Keratinocyte (primary cell): ENCODE measurements around the gene TBCD. TPM values are rescaled to one million over a fixed set of nuclear protein-coding genes. Genes with fewer than 3 reads are reported as not detected.

Source experiments
- DNase-seq: peaks from one replicate; pipeline ENCODE4 v3.0.0-alpha.2; 2011; ENCODE audit warnings: low read depth, missing footprints, low spot score
- FAIRE-seq: peaks from 2 replicates; lab custom pipeline; 2011; peaks lifted over from hg19 to GRCh38; lab: Jason Lieb, UNC
- H2AFZ ChIP-seq: 2 replicates; pipeline ENCODE4 v1.6.0; 2012; ENCODE audit warnings: low read length, control low read depth, inconsistent platforms; ENCODE audit not compliant: control insufficient read depth
- H3K27ac ChIP-seq: 2 replicates; pipeline ENCODE4 v1.5.1; 2011; ENCODE audit warnings: low read length; ENCODE audit not compliant: control insufficient read depth, insufficient read depth
- H3K27me3 ChIP-seq: 3 replicates; pipeline ENCODE4 v1.6.0; 2011; ENCODE audit warnings: low read length; ENCODE audit not compliant: control insufficient read depth, insufficient read depth; ENCODE audit errors: extremely low read depth
- H3K36me3 ChIP-seq, 2 experiments: 2 replicates in 1 of 2; 3 replicates in 1 of 2; pipeline ENCODE4 v1.5.1; 2011; ENCODE audit warnings: low read length in 2 of 2, mild to moderate bottlenecking in 1 of 2; ENCODE audit not compliant: control insufficient read depth in 2 of 2, insufficient read depth in 2 of 2; ENCODE audit errors: extremely low read depth in 1 of 2
- H3K4me1 ChIP-seq: 3 replicates; pipeline ENCODE4 v1.5.1; 2011; ENCODE audit warnings: low read length; ENCODE audit not compliant: control insufficient read depth, insufficient read depth; ENCODE audit errors: extremely low read depth
- H3K4me2 ChIP-seq: 3 replicates; pipeline ENCODE4 v1.6.0; 2011; ENCODE audit warnings: low read depth, low read length; ENCODE audit not compliant: control insufficient read depth, insufficient read depth; ENCODE audit errors: extremely low read depth
- H3K4me3 ChIP-seq, 3 experiments: fragments of 200-600 bp in 1 of 3; sonication (generic) in 1 of 3; 2 replicates in 2 of 3; 3 replicates in 1 of 3; pipeline ENCODE4 v1.5.1; 2011 to 2016; ENCODE audit warnings: low read length in 3 of 3, mild to moderate bottlenecking in 3 of 3, control low read depth in 2 of 3, inconsistent platforms in 1 of 3, low read depth in 1 of 3, mixed read lengths in 1 of 3, mixed run types in 1 of 3, moderate library complexity in 1 of 3; ENCODE audit not compliant: control insufficient read depth in 2 of 3, insufficient read depth in 2 of 3; ENCODE audit errors: extremely low read depth in 1 of 3
- H3K79me2 ChIP-seq: 2 replicates; pipeline ENCODE4 v1.6.0; 2012; ENCODE audit warnings: low read length; ENCODE audit not compliant: control insufficient read depth, insufficient read depth
- H3K9ac ChIP-seq: 3 replicates; pipeline ENCODE4 v1.6.0; 2011; ENCODE audit warnings: low read length; ENCODE audit not compliant: control insufficient read depth, insufficient read depth; ENCODE audit errors: extremely low read depth
- H3K9me1 ChIP-seq: 3 replicates; pipeline ENCODE4 v1.6.0; 2011; ENCODE audit warnings: low read length; ENCODE audit not compliant: control insufficient read depth, insufficient read depth; ENCODE audit errors: extremely low read depth
- H3K9me3 ChIP-seq: 2 replicates; pipeline ENCODE4 v1.5.1; 2012; ENCODE audit warnings: low read depth, low read length; ENCODE audit not compliant: control insufficient read depth
- H4K20me1 ChIP-seq: 3 replicates; pipeline ENCODE4 v1.6.0; 2011; ENCODE audit warnings: low read length; ENCODE audit not compliant: control insufficient read depth, insufficient read depth; ENCODE audit errors: extremely low read depth
- CTCF ChIP-seq, 3 experiments: IDR thresholded peaks in 1 of 3; conservative IDR thresholded peaks in 1 of 3; optimal IDR thresholded peaks in 1 of 3; 2 replicates in 2 of 3; 3 replicates in 1 of 3; pipeline versions ENCODE3 to v1.5.1; 2011; ENCODE audit warnings: low read length in 3 of 3, mild to moderate bottlenecking in 3 of 3, moderate library complexity in 2 of 3, control low read depth in 1 of 3, inconsistent platforms in 1 of 3; ENCODE audit not compliant: insufficient read depth in 2 of 3; ENCODE audit errors: extremely low read depth in 1 of 3
- EZH2 ChIP-seq: IDR thresholded peaks from one replicate; pipeline ENCODE4 v1.6.1; 2012; ENCODE audit warnings: inconsistent platforms, mild to moderate bottlenecking, low read length, moderate library complexity
- dilution Hi-C: fragments of 300-500 bp; cut with MboI; formaldehyde crosslinking; loops from one replicate; pipeline ENCODE4 v1.7.0; 2020; ENCODE audit warnings: low sequenced_read_pairs; ENCODE audit not compliant: extremely low pct_ligation_motif_present
- polyA plus RNA-seq, 5 experiments: library from polyadenylated mRNA; depleted of rRNA in 3 of 5; stranded (reverse) in 3 of 5; stranded (forward) in 1 of 5; unstranded in 1 of 5; fragments of >200 nt; gene quantifications; 1 replicate in 1 of 5; 2 replicates in 3 of 5; 3 replicates in 1 of 5; pipeline versions ENCODE4 v1.2.1 to v1.2.3, GENCODE V29; 2011 to 2012; ENCODE audit warnings: missing spikeins in 2 of 5, low read depth in 1 of 5, low replicate concordance in 1 of 5

Gene TBCD
- polyA plus RNA-seq, 1 donor (not counting 4 experiments of a cell fraction or from before 2014, with no cell fraction given), result 36.2 TPM

GRCh38 chr17:82931699-82932517 is 180.0 kb downstream of the TBCD start:
- FAIRE-seq, result no peak
- Histone ChIP-seq H3K4me3 (no peak overlapping the region), H3K4me1 (no peaks in the 10 kb centered on the region), H3K9me3 (no peaks in the 10 kb centered on the region), H2AFZ (no peak overlapping the region), H3K27me3 (no peaks in the 10 kb centered on the region), H3K79me2 (no peaks in the 10 kb centered on the region), H3K27ac (no peak overlapping the region), H3K36me3 (peaks cover 18 to 24% of the 10 kb centered on the region in 2 experiments), H3K9me1 (no peaks in the 10 kb centered on the region), H3K4me2 (no peak overlapping the region), H4K20me1 (no peaks in the 10 kb centered on the region), H3K9ac (no peak overlapping the region)
- dilution Hi-C loops, result no loop called here
- no peak for TF ChIP-seq EZH2
- TF ChIP-seq CTCF (optimal IDR thresholded peaks at IDR 0.05 in 1 of 3, IDR thresholded peaks at IDR 0.05 in 1 of 3, conservative IDR thresholded peaks at IDR 0.05 in 1 of 3; ENCODE audit: extremely low read depth in 1 of 3, insufficient read depth in 2 of 3, low read length in 3 of 3), result no peak
- DNase-seq, result no peak

- H2AFZ ChIP-seq, result no peak overlapping the region
- no peaks in the 10 kb centered on the region for H3K9me3 ChIP-seq
- H3K36me3 ChIP-seq, result peaks cover 25% of the 10 kb centered on the region in 2 experiments
- no peak overlapping the region for H3K4me2 ChIP-seq
- no peaks in the 10 kb centered on the region for H3K79me2 ChIP-seq
- FAIRE-seq (no peak), DNase-seq (no peak)
- dilution Hi-C loops, result no loop called here
- H3K9ac ChIP-seq, result no peak overlapping the region
- no peak overlapping the region for H3K4me3 ChIP-seq
- no peaks in the 10 kb centered on the region for H3K9me1 ChIP-seq
- no peak overlapping the region for H3K27ac ChIP-seq
- TF ChIP-seq EZH2, result no peak
- no peak for TF ChIP-seq CTCF (optimal IDR thresholded peaks at IDR 0.05 in 1 of 3, IDR thresholded peaks at IDR 0.05 in 1 of 3, conservative IDR thresholded peaks at IDR 0.05 in 1 of 3; ENCODE audit: extremely low read depth in 1 of 3, insufficient read depth in 2 of 3, low read length in 3 of 3)
- H3K27me3 ChIP-seq, result no peaks in the 10 kb centered on the region
- no peaks in the 10 kb centered on the region for H3K4me1 ChIP-seq
- no peaks in the 10 kb centered on the region for H4K20me1 ChIP-seq
Observed at GRCh38 chr17:82932518-82933310, 180.8 kb downstream of the TBCD start.
